Endothelial cell of umbilical vein (primary cell): ENCODE results near the gene HFE.

ENCODE experiments used
- POLR2AphosphoS5 ChIP-seq: IDR thresholded peaks from 2 replicates; pipeline ENCODE4 v1.6.1; 2012; ENCODE audit warnings: low read depth, mild to moderate bottlenecking, control low read depth, low read length, moderate library complexity; ENCODE audit not compliant: insufficient read depth
- TF ChIP-seq, protein P1 (sequence below), 2 donors: IDR thresholded peaks; 1 replicate in 1 of 2; 2 replicates in 1 of 2; pipeline ENCODE4 v1.5.1; 2011; ENCODE audit warnings: low read length in 2 of 2, mild to moderate bottlenecking in 2 of 2, moderate library complexity in 2 of 2, control low read depth in 1 of 2, inconsistent platforms in 1 of 2, low read depth in 1 of 2; ENCODE audit not compliant: insufficient read depth in 1 of 2; ENCODE audit errors: extremely low read depth in 1 of 2

- TF ChIP-seq, protein P1, sequence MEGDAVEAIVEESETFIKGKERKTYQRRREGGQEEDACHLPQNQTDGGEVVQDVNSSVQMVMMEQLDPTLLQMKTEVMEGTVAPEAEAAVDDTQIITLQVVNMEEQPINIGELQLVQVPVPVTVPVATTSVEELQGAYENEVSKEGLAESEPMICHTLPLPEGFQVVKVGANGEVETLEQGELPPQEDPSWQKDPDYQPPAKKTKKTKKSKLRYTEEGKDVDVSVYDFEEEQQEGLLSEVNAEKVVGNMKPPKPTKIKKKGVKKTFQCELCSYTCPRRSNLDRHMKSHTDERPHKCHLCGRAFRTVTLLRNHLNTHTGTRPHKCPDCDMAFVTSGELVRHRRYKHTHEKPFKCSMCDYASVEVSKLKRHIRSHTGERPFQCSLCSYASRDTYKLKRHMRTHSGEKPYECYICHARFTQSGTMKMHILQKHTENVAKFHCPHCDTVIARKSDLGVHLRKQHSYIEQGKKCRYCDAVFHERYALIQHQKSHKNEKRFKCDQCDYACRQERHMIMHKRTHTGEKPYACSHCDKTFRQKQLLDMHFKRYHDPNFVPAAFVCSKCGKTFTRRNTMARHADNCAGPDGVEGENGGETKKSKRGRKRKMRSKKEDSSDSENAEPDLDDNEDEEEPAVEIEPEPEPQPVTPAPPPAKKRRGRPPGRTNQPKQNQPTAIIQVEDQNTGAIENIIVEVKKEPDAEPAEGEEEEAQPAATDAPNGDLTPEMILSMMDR (IDR thresholded peaks at IDR 0.05; ENCODE audit: extremely low read depth in 1 of 2, insufficient read depth in 1 of 2, low read depth in 1 of 2, low read length in 2 of 2), result no peak
- TF ChIP-seq POLR2AphosphoS5, result no peak
These were observed 29.0 kb downstream of the HFE start for GRCh38 chr6:26116267-26116666.
